Mesenchymal stem cell (in vitro differentiated cells and primary cell): ENCODE measurements around the gene MUC5AC.

Experiments
- DNase-seq: peaks from one replicate; pipeline ENCODE4 v3.0.0-alpha.2; 2013
- H2AFZ ChIP-seq: one replicate; pipeline ENCODE4 v1.6.1; 2013; ENCODE audit warnings: low read depth, mild to moderate bottlenecking, control low read depth, inconsistent platforms, low read length, moderate library complexity
- H2AK5ac ChIP-seq: 2 replicates; pipeline ENCODE4 v1.6.1; 2013; ENCODE audit warnings: low read length, moderate library complexity, mild to moderate bottlenecking, inconsistent platforms; ENCODE audit not compliant: severe bottlenecking
- H2BK120ac ChIP-seq: one replicate; pipeline ENCODE4 v1.6.1; 2013; ENCODE audit warnings: low read depth, mild to moderate bottlenecking, inconsistent platforms, low read length, moderate library complexity
- H2BK12ac ChIP-seq, 2 experiments: one replicate each; pipeline ENCODE4 v1.6.1; 2013; ENCODE audit warnings: inconsistent platforms in 2 of 2, low read length in 2 of 2, mild to moderate bottlenecking in 2 of 2, moderate library complexity in 2 of 2, control low read depth in 1 of 2
- H2BK15ac ChIP-seq: one replicate; pipeline ENCODE4 v1.6.1; 2013; ENCODE audit warnings: mild to moderate bottlenecking, low read depth, inconsistent platforms; ENCODE audit not compliant: poor library complexity, severe bottlenecking
- H2BK5ac ChIP-seq: 2 replicates; pipeline ENCODE4 v1.6.1; 2013; ENCODE audit warnings: low read depth, mild to moderate bottlenecking, low read length, control low read depth, inconsistent platforms; ENCODE audit not compliant: poor library complexity, severe bottlenecking
- H3K14ac ChIP-seq, 2 experiments: one replicate each; pipeline ENCODE4 v1.6.1; 2013; ENCODE audit warnings: inconsistent platforms in 2 of 2, low read length in 2 of 2, control low read depth in 1 of 2, mild to moderate bottlenecking in 1 of 2, moderate library complexity in 1 of 2
- H3K18ac ChIP-seq, 2 experiments: one replicate each; pipeline ENCODE4 v1.6.1; 2013; ENCODE audit warnings: inconsistent platforms in 2 of 2, low read length in 2 of 2, control low read depth in 1 of 2, low read depth in 1 of 2, mild to moderate bottlenecking in 1 of 2
- H3K23ac ChIP-seq, 2 experiments: one replicate each; pipeline ENCODE4 v1.6.1; 2013; ENCODE audit warnings: inconsistent platforms in 2 of 2, low read length in 2 of 2, mild to moderate bottlenecking in 2 of 2, moderate library complexity in 2 of 2, control low read depth in 1 of 2
- H3K27ac ChIP-seq: 2 replicates; pipeline ENCODE4 v1.5.1; 2013; ENCODE audit warnings: mild to moderate bottlenecking, moderate library complexity, low read length, control low read depth, inconsistent platforms; ENCODE audit not compliant: poor library complexity, severe bottlenecking
- H3K27me3 ChIP-seq, 2 experiments: 2 replicates each; pipeline versions ENCODE4 v1.6.1 to v1.7.0; 2013; ENCODE audit warnings: low read length in 2 of 2, mild to moderate bottlenecking in 2 of 2, moderate library complexity in 2 of 2, control low read depth in 1 of 2, inconsistent platforms in 1 of 2; ENCODE audit not compliant: control insufficient read depth in 1 of 2, insufficient read depth in 1 of 2
- H3K36me3 ChIP-seq, 2 experiments: 2 replicates each; pipeline versions ENCODE4 v1.6.1 to v1.7.0; 2013; ENCODE audit warnings: low read length in 2 of 2, control low read depth in 1 of 2, inconsistent platforms in 1 of 2, low read depth in 1 of 2, mild to moderate bottlenecking in 1 of 2; ENCODE audit not compliant: insufficient read depth in 2 of 2, control insufficient read depth in 1 of 2
- H3K4ac ChIP-seq, 2 experiments: one replicate each; pipeline ENCODE4 v1.6.1; 2013; ENCODE audit warnings: inconsistent platforms in 2 of 2, low read length in 2 of 2, mild to moderate bottlenecking in 2 of 2, moderate library complexity in 2 of 2, control low read depth in 1 of 2, low read depth in 1 of 2
- H3K4me1 ChIP-seq: 2 replicates; pipeline ENCODE4 v1.6.1; 2013; ENCODE audit warnings: low read depth, low read length, control low read depth; ENCODE audit not compliant: control insufficient read depth, insufficient read depth
- H3K4me2 ChIP-seq: 2 replicates; pipeline ENCODE4 v1.6.1; 2013; ENCODE audit warnings: low read length, mild to moderate bottlenecking, inconsistent platforms; ENCODE audit not compliant: poor library complexity, severe bottlenecking
- H3K4me3 ChIP-seq, 2 experiments: 2 replicates each; pipeline versions ENCODE4 v1.5.1 to v1.7.0; 2013; ENCODE audit warnings: low read length in 2 of 2, mild to moderate bottlenecking in 2 of 2, control low read depth in 1 of 2, low read depth in 1 of 2; ENCODE audit not compliant: insufficient read depth in 1 of 2
- H3K79me1 ChIP-seq: replicated peaks from 2 replicates; pipeline ENCODE4 v1.6.1; 2013; ENCODE audit warnings: mild to moderate bottlenecking, control low read depth, low read length, inconsistent platforms; ENCODE audit not compliant: poor library complexity, severe bottlenecking
- H3K9ac ChIP-seq: 2 replicates; pipeline ENCODE4 v1.7.0; 2013; ENCODE audit warnings: mild to moderate bottlenecking, low read length, moderate library complexity
- H3K9me3 ChIP-seq: 2 replicates; pipeline ENCODE4 v1.7.0; 2013; ENCODE audit warnings: mild to moderate bottlenecking, low read length; ENCODE audit not compliant: control insufficient read depth
- H4K8ac ChIP-seq: one replicate; pipeline ENCODE4 v1.6.1; 2013; ENCODE audit warnings: inconsistent platforms, mild to moderate bottlenecking, low read length, moderate library complexity
- H4K91ac ChIP-seq: one replicate; pipeline ENCODE4 v1.6.1; 2013; ENCODE audit warnings: mild to moderate bottlenecking, low read length, inconsistent platforms
- whole genome bisulfite sequencing: methylation state at CpG from one replicate; pipeline ENCODE4 v1.1.7; 2013; ENCODE audit warnings: mixed read lengths; 5-methylcytosine and 5-hydroxymethylcytosine counted together

MUC5AC gene

GRCh38 chr11:1237851-1238250 is 80.1 kb downstream of the MUC5AC start:
- no peak overlapping the region for H4K8ac ChIP-seq
- no peak overlapping the region for H2AFZ ChIP-seq
- H3K4me3 ChIP-seq, result no peak overlapping the region
- no peak overlapping the region for H3K27ac ChIP-seq
- no peak overlapping the region for H2BK120ac ChIP-seq
- peaks cover 0 to 7% of the 10 kb centered on the region in 2 experiments for H3K36me3 ChIP-seq
- peaks cover 0 to 15% of the 10 kb centered on the region in 2 experiments for H3K27me3 ChIP-seq
- H2AK5ac ChIP-seq, result no peak overlapping the region
- DNase-seq, result no peak
- H3K9me3 ChIP-seq, result no peaks in the 10 kb centered on the region
- H3K79me1 ChIP-seq, result no peaks in the 10 kb centered on the region
- 83% methylated on average over 10 of the region's 10 CpGs for WGBS
- no peak overlapping the region for H4K91ac ChIP-seq
- H3K23ac ChIP-seq, result no peak overlapping the region
- H2BK12ac ChIP-seq, result no peak overlapping the region
- H3K14ac ChIP-seq, result no peak overlapping the region
- no peak overlapping the region for H3K4ac ChIP-seq
- H3K4me2 ChIP-seq, result no peak overlapping the region
- no peak overlapping the region for H2BK5ac ChIP-seq
- no peak overlapping the region for H3K9ac ChIP-seq
- no peak overlapping the region for H2BK15ac ChIP-seq
- no peak overlapping the region for H3K18ac ChIP-seq
- no peaks in the 10 kb centered on the region for H3K4me1 ChIP-seq

GRCh38 chr11:1238767-1239595 is 81.2 kb downstream of the MUC5AC start:
- Histone ChIP-seq H3K4me2 (no peak overlapping the region), H2AFZ (no peak overlapping the region), H3K23ac (no peak overlapping the region), H3K27me3 (peaks cover 0 to 15% of the 10 kb centered on the region in 2 experiments), H3K36me3 (peaks cover 0 to 7% of the 10 kb centered on the region in 2 experiments), H3K4ac (no peak overlapping the region), H4K91ac (no peak overlapping the region), H3K79me1 (no peaks in the 10 kb centered on the region), H3K27ac (no peak overlapping the region), H3K4me3 (no peak overlapping the region), H2BK12ac (no peak overlapping the region), H3K18ac (no peak overlapping the region), H3K4me1 (no peaks in the 10 kb centered on the region), H3K9ac (no peak overlapping the region), H2BK5ac (no peak overlapping the region), H2AK5ac (no peak overlapping the region), H4K8ac (no peak overlapping the region), H3K14ac (no peak overlapping the region), H3K9me3 (no peaks in the 10 kb centered on the region), H2BK15ac (no peak overlapping the region), H2BK120ac (no peak overlapping the region)
- whole genome bisulfite sequencing, result 88% methylated on average over 34 of the region's 34 CpGs
- DNase-seq, result no peak

- DNase-seq, result no peak
- Histone ChIP-seq H4K91ac (no peak overlapping the region), H3K36me3 (peaks cover 0 to 7% of the 10 kb centered on the region in 2 experiments), H2BK120ac (no peak overlapping the region), H3K9me3 (no peaks in the 10 kb centered on the region), H2AFZ (no peak overlapping the region), H3K79me1 (no peaks in the 10 kb centered on the region), H3K14ac (no peak overlapping the region), H3K4me1 (no peaks in the 10 kb centered on the region), H3K18ac (no peak overlapping the region), H3K9ac (no peak overlapping the region), H3K27ac (no peak overlapping the region), H4K8ac (no peak overlapping the region), H3K4me2 (no peak overlapping the region), H3K27me3 (peaks cover 0 to 15% of the 10 kb centered on the region in 2 experiments), H2BK12ac (no peak overlapping the region), H2AK5ac (no peak overlapping the region), H2BK15ac (no peak overlapping the region), H3K23ac (no peak overlapping the region), H3K4me3 (no peak overlapping the region), H2BK5ac (no peak overlapping the region), H3K4ac (no peak overlapping the region)
- 90% methylated on average over 23 of the region's 23 CpGs for WGBS
Observed at GRCh38 chr11:1239596-1240205, 81.9 kb downstream of the MUC5AC start.

- no peak overlapping the region for H4K8ac ChIP-seq
- 88% methylated on average over 25 of the region's 25 CpGs for WGBS
- no peaks in the 10 kb centered on the region for H3K9me3 ChIP-seq
- no peak for DNase-seq
- no peak overlapping the region for H4K91ac ChIP-seq
- peaks cover 0 to 15% of the 10 kb centered on the region in 2 experiments for H3K27me3 ChIP-seq
- no peaks in the 10 kb centered on the region for H3K4me1 ChIP-seq
- no peak overlapping the region for H3K4me3 ChIP-seq
- no peak overlapping the region for H3K14ac ChIP-seq
- H2AFZ ChIP-seq, result no peak overlapping the region
- H2BK12ac ChIP-seq, result no peak overlapping the region
- H3K4ac ChIP-seq, result no peak overlapping the region
- H3K36me3 ChIP-seq, result peaks cover 0 to 7% of the 10 kb centered on the region in 2 experiments
- no peak overlapping the region for H2AK5ac ChIP-seq
- no peak overlapping the region for H2BK5ac ChIP-seq
- no peak overlapping the region for H2BK120ac ChIP-seq
- H3K79me1 ChIP-seq, result no peaks in the 10 kb centered on the region
- H2BK15ac ChIP-seq, result no peak overlapping the region
- no peak overlapping the region for H3K9ac ChIP-seq
- H3K4me2 ChIP-seq, result no peak overlapping the region
- no peak overlapping the region for H3K27ac ChIP-seq
- H3K23ac ChIP-seq, result no peak overlapping the region
- H3K18ac ChIP-seq, result no peak overlapping the region
Observed at GRCh38 chr11:1240771-1241170, 83.0 kb downstream of the MUC5AC start.
